Measurements from ENCODE around the gene TLR9.

GRCh38 chr3:52222319-52223221 lies 2.9 kb downstream of the TLR9 start:
- TF ChIP-seq CTCF (IDR thresholded peaks at IDR 0.05) (no peak), POLR2AphosphoS5 (IDR thresholded peaks at IDR 0.05; ENCODE audit: low read depth, low read length) (no peak), TCF7L2 (IDR thresholded peaks at IDR 0.05; ENCODE audit: low read depth, low read length) (no peak), SIN3A (IDR thresholded peaks at IDR 0.05; ENCODE audit: borderline replicate concordance, insufficient read depth, low read depth, low read length) (no peak), REST (IDR thresholded peaks at IDR 0.05; ENCODE audit: insufficient read depth in 1 of 2, low read depth in 2 of 2, low read length in 1 of 2) (no peak)
